Uterus (tissue), 2 donors: ENCODE data around the gene HMG20A.

ENCODE experiments used
- POLR2A ChIP-seq, 2 donors: fragments of 450-650 bp; IDR thresholded peaks; one replicate each; pipeline ENCODE4 v1.6.1; 2016; ENCODE audit warnings: antibody characterized with exemption in 2 of 2, mild to moderate bottlenecking in 1 of 2, moderate library complexity in 1 of 2
- TF ChIP-seq, protein P1 (sequence below), 4 experiments: fragments of 200-600 bp in 2 of 4; fragments of 450-650 bp in 2 of 4; sonication (generic) in 2 of 4; IDR thresholded peaks; one replicate each; pipeline ENCODE4 v1.5.1; 2016 to 2019; ENCODE audit warnings: antibody characterized with exemption in 4 of 4, mild to moderate bottlenecking in 2 of 4, moderate library complexity in 1 of 4

DNA sequence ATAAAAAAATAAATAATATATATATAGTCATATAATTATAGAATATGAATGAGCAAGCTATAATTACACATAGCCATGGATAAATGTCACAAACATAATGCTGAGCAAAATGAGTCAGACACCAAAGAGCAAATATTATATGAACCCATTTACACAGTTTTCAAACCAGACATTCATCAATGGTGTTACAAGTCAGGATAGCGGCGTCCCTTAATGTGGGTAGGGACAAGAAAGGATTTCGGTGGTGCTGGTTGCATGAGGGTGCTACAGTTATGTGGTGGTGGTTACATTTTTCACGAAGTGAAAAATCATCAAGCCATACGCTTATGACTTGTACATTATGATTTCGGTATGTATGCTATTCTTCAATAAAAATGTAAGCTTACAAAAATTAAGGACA is 100.5 kb downstream of the HMG20A start:
- TF ChIP-seq, protein P1, sequence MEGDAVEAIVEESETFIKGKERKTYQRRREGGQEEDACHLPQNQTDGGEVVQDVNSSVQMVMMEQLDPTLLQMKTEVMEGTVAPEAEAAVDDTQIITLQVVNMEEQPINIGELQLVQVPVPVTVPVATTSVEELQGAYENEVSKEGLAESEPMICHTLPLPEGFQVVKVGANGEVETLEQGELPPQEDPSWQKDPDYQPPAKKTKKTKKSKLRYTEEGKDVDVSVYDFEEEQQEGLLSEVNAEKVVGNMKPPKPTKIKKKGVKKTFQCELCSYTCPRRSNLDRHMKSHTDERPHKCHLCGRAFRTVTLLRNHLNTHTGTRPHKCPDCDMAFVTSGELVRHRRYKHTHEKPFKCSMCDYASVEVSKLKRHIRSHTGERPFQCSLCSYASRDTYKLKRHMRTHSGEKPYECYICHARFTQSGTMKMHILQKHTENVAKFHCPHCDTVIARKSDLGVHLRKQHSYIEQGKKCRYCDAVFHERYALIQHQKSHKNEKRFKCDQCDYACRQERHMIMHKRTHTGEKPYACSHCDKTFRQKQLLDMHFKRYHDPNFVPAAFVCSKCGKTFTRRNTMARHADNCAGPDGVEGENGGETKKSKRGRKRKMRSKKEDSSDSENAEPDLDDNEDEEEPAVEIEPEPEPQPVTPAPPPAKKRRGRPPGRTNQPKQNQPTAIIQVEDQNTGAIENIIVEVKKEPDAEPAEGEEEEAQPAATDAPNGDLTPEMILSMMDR (IDR thresholded peaks at IDR 0.05), result no peak
- no peak for TF ChIP-seq POLR2A (IDR thresholded peaks at IDR 0.05)
